Fibroblast of villous mesenchyme (primary cell): Measurements from ENCODE around the gene ETFA. TPM values are rescaled to one million over a fixed set of nuclear protein-coding genes. Genes with fewer than 3 reads are reported as not detected.

ENCODE experiments used
- DNase-seq: peaks from one replicate; pipeline ENCODE4 v3.0.0-alpha.2; 2010; ENCODE audit warnings: low read depth
- H3K4me3 ChIP-seq: 2 replicates; pipeline ENCODE4 v1.5.1; 2011; ENCODE audit warnings: low read depth, mild to moderate bottlenecking, low read length
- total RNA-seq: library from RNA; depleted of rRNA; stranded (reverse); fragments of >200 nt; gene quantifications from 2 replicates; pipeline ENCODE4 v1.2.3, GENCODE V29; 2012
- TF ChIP-seq, protein P1 (sequence below): IDR thresholded peaks from 2 replicates; pipeline ENCODE4 v1.5.1; 2012; ENCODE audit warnings: low read depth, mild to moderate bottlenecking, low read length; ENCODE audit not compliant: insufficient read depth

ETFA gene
- total RNA-seq, 1 donor: 114 TPM

DNA sequence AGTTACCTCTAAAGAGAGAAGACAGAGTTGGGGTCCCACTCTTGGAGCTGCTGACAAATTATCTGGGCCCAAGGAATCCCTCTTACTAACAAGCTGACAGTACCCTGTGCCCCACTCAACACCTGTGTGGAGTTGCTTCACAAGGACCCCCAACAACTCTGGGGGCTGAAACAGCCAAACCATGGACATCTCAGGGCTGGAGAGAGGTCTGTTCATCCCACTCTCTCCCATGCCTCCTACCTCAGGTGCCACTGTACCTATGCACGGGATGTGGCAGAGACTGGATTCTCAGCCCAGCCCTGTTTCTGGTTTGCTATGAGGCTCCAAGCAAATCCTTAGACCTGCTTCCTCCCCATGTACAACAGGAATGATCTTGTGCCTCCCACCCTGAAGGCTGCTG lies 101.7 kb downstream of the ETFA start:
- no peak for DNase-seq

DNA sequence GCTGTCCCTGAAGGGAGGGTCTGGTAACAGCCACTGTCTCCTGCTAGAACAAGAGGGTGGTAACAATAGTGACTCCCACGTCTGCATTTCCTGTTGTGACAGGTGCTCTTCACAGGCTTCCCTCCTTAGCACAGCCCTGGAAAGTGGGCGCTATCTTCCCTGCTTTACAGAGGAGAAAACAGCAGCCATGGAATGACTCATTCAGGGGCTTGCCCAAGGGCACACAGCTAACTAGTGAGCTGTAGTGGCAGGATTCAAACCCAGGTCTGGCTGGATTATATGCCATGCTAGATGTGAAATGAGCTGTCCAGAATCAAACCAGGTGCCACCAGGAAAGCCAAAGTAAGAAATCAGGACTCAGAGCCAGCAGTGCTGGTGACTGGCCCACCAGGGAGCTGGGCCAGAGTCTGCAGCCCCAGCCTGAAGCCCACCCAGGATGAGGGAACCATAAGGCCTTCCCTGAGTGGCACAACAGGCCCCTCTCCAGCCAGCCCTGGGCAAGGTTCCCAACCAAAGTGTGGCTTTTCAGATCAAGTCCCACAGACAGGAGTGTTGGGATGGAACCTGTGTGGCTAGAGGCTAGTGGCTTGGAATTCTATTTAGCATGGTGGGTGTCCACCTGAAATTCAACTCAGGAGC lies 102.4 kb downstream of the ETFA start:
- no peak for DNase-seq
- H3K4me3 ChIP-seq: no peak overlapping the region
- TF ChIP-seq, protein P1, sequence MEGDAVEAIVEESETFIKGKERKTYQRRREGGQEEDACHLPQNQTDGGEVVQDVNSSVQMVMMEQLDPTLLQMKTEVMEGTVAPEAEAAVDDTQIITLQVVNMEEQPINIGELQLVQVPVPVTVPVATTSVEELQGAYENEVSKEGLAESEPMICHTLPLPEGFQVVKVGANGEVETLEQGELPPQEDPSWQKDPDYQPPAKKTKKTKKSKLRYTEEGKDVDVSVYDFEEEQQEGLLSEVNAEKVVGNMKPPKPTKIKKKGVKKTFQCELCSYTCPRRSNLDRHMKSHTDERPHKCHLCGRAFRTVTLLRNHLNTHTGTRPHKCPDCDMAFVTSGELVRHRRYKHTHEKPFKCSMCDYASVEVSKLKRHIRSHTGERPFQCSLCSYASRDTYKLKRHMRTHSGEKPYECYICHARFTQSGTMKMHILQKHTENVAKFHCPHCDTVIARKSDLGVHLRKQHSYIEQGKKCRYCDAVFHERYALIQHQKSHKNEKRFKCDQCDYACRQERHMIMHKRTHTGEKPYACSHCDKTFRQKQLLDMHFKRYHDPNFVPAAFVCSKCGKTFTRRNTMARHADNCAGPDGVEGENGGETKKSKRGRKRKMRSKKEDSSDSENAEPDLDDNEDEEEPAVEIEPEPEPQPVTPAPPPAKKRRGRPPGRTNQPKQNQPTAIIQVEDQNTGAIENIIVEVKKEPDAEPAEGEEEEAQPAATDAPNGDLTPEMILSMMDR: no peak

More for the DNA sequence above, 101.7 kb downstream of the ETFA start:
- TF ChIP-seq, protein P1: no peak
- no peak overlapping the region for H3K4me3 ChIP-seq

- TF ChIP-seq, protein P1: no peak
- no peak for DNase-seq
- no peak overlapping the region for H3K4me3 ChIP-seq
These were observed 103.0 kb downstream of the ETFA start for GRCh38 chr15:76208084-76208785.

DNA sequence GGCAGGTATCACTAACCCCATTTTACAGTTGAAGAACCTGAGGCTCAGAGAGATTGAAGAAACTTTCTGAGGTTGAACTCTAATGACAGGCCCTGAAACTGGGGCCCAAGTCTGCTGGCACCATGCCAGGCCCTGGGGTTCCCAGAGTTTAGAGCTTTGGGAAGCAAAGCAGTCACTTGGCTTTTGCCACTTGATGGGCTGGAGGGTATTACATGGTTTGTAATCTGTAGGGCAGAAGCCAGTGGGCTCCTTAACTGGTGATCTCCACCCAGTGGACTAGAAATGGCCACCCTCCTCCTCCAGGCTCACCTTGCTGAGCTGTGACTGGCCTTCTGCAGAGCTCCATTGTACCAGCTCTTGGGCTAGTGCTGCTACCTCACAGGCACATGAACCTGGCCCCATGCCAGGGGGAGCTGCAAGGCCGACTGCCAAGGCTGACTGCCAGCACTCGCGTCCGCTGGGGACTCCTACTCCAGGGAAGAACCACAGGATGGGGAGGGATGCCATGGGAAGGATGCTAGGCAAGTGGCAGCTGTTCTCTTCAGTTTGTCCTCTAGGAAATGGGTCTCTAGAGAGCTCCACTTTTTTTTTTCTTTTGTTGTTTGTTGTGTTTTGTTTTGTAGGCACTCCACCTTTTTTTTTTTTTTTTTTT lies 104.8 kb downstream of the ETFA start:
- no peak overlapping the region for H3K4me3 ChIP-seq
- peak; percentile 29 for DNase-seq
- TF ChIP-seq, protein P1: no peak

DNA sequence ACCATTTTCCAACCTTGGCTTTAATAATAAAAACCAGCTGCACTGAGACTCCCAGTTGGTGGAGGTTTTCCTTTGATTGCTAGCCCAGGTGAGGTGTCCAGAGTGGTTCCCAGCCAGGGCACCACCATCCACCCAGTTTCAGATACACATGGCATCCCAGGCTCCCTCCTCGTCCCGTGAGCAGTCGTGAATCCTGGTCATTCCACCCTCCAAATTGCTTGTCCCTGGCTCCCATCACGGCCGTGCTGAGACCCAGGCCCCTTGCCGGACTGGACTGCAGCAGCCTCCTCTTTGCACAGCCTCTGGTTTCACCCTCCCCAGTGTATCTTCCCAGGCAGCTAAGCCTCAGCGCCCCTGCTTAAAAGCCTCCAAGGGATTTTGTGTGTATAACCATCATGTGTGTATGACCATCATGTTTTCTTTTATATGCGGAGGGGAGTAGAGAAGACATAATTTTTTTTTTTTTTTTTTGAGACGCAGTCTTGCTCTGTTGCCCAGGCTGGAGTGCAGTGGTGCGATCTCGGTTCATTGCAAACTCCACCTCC lies 106.3 kb downstream of the ETFA start:
- TF ChIP-seq, protein P1: no peak
- no peak overlapping the region for H3K4me3 ChIP-seq
- DNase-seq: no peak

- TF ChIP-seq, protein P1: no peak
- no peak for DNase-seq
- no peak overlapping the region for H3K4me3 ChIP-seq
These were observed 107.0 kb downstream of the ETFA start for GRCh38 chr15:76204109-76204845.
